ELR (cell line): ENCODE measurements around the gene FGD2.

Source experiments
- DNase-seq: peaks from one replicate; pipeline ENCODE4 v3.0.0-alpha.2; 2015; ENCODE audit warnings: low read depth

Gene FGD2

DNA sequence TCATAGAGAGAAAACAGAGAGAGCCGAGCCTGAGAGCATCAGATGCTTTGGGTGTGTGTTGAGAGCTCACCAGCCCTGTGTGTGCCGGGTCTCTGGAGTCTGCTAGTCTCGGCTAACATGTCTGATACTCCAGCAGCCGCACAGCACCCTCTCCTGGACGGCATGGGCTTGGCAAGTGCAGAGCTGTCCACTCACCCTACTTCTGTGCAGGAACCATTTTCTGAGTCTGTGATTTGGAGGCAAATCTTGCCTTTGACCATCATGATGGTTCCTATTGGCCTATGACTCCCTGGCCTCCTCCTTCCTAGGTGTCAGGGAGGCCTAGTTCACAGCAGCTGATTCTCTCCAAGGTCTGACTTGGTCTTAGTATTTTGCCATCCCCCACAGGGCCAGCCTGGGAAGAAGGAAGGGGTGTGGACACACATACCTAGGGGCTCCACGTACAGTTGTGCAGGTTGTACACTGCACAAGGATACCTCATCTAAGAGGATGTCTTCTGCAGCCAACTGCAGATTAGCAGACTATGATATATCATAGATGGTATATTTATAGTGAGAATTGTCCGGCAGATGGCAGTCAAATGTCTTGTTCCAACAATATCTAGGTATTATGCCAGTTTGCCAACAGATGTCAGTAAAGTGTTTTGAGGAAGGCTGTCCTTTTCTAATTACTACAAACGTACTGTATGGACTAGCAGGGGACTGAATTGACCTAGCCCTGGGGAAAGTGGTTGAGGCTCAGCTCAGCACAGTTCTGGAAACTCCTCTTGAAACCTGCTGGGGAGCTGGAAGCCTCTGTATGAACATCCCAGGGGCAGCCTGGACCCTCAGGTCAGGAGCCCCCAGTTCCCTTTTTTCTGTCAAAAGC lies 13.0 kb downstream of the FGD2 start:
- peak; percentile 90 for DNase-seq

DNA sequence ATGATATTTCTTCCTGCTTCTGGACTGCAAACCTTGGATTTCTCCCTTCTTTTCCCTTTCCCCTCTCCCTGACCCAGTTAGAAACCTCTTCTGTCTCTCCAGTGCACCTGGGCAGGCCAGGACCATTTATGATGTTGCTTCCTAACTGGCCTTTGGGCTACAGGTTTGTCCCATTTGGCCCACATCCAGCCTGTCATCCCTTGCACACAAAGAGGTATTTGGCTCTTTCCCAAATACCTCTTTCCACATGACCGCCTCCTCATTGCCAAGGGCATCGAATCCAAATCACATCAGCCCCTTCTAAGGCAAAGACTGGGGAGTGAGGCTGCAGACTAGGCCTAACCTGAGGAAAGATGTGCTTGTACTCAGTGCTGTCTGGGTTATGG lies 13.6 kb downstream of the FGD2 start:
- DNase-seq: peak; percentile 13

DNA sequence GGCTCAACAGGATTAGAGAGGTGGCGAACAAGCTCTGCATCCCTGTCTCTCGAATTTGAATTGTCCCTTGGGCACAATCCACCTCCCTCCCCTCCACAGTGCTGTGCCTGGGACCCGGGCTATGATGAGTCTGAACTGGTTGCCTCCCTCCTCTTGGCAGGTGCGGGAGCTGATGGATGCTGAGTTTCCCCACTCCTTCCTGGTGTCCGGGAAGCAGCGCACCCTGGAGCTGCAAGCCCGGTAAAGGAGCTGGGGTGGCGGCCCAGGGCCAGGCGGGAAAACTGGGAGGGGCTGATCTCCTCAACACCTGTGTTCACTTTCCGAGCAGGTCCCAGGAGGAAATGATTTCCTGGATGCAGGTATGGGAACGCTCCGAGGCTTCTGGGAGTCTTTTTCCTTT lies 14.9 kb downstream of the FGD2 start:
- no peak for DNase-seq

DNA sequence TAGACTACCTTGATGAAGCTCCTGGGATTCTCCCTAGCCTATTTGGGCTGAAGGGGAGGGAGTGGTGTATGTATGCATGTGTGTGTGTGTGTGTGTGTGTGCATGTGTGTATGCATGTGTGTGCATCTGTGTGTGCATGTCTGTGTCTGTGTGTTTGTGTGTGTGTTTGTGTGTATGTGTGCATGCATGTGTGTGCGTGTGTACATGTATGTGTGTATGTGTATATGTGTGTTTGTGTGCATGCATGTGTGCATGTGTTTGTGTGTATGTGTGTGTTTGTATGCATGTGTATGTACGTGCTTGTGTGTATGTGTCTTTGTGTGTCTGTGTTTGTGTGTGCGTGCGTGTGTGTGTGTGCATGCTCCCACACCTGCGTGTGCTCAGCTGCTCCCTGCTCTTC lies 15.4 kb downstream of the FGD2 start:
- no peak for DNase-seq

DNA sequence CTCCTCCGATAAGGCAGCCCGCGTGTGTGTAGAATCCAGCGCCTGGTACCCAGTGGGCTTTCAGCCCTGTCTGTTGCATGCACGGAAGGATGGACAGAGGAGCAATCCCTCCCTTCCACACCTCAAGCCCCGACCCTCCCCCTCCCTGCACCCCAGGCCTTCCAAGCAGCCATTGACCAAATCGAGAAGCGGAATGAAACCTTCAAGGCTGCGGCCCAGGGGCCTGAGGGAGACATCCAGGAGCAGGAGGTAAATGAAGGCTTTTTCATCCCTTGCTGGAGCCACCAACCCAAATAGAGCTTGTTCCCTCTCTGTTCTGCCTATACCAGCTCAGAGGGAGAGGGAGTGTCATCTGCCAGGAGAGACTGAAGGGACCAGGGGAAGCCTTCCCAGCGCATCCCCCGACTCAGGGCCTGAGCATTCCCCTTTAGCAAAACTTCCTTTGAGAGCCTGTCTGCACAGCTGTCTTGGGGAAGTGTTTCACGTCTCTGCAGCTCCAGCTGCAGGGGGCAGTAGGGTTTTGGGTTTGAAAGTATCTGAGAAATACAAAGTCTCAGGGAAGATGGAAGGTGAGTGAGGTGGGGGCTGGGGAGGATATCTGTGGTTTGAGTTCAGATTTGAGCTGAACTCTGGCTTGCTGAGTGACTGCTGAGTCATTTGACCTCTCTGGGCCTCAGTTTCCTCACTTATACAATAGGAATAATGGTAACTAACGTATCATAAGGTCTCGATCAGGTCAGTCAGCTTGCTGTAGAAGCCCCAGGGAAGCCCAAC lies 16.1 kb downstream of the FGD2 start:
- peak; percentile 61 for DNase-seq

DNA sequence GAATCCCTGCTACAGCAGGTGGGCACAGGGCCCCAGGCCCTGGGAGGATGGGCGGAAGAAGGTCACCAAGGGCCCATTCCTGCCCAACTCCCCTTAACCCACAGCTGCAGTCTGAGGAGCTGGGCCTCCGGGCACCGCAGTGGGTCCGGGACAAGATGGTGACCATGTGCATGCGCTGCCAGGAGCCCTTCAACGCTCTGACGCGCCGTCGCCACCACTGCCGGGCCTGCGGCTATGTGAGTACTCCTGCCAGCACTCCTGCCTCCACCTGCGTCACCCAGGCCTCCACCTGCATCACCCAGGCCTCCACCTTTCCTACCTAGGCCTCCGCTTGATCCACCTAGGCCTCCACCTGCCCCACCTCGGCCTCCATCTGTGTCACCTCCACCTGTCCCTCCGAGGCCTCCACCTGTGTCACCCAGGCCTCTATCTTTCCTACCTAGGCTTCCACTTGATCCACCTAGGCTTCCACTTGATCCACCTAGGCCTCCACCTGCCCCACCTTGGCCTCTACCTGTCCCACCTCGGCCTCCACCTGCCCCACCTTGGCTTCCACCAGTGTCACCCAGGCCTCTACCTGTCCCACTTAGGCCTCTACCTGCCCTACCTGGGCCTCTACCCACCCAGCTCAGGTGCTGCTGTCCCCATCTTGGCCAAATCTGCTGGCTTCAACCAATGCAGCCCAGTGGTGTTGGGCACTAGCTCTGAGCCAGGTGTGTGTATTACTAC lies 16.8 kb downstream of the FGD2 start:
- no peak for DNase-seq

DNA sequence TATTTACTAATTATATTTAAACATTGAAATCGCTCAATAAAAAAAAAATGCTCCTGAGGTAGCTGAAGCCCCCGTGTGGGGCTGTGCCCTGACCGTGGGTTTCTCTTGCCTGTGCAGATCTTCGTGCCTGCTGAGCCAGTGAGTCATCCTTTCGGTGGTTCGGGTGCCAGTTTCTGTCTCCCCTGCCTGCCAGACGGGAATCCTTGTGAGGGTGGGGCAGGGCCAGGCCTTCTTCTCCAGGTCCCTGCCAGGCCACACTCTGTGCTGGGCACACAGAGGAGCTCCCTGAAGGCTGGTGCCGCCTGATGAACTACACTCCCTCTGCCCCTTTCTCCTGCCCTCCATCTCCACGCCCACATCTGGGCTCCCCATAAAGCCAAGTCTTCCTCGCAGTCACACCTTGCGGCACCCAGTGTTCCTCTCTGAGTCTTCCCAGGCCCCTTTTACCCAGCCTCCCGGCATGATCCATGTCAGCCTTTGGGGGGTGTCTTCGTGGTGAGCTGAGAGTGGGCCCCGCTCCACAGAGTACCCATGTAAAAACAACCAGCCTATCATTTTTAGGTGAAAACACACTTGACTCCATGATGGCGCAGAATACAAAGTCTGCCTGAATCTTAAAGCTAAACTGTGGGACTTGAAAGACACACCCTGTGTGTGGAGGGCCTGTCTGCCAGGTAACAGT lies 19.3 kb downstream of the FGD2 start:
- DNase-seq: peak; percentile 52

DNA sequence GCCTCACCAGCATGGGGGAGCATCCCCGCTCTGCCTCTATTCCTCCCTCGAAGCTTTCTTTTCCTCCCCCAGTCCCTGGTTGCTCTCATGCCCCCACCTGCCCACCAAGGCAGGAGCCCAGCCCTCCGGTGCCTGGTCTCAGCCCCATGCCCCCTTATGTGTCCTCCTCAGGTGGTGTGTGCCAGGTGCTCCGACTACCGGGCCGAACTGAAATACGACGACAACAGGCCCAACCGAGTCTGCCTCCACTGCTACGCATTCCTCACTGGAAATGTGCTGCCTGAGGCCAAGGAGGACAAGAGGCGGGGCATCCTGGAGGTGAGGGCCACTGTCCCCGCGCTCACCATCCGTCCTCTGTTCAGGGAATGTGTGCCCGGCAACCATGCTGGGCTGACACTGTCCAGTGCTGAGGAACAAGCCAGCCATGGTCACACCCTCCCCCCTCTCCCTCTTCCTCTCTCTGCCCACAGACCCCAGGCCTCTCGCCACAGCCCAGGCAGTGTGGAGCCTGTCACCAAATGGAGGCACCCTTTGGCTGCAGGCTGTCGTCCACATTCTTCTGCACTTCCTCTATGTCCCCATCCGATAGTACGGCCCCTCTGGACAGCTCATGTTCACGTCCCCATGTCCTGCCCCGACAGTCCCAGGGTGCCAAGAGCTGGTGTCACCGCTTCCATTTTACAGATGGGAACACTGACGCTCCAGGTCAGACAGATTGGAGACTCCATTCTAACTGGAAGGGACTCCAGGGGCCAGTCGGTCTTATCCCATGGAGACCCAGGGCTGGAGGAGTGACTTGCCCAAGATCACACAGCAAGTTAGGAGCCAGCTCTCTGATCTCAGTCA lies 20.4 kb downstream of the FGD2 start:
- no peak for DNase-seq

DNA sequence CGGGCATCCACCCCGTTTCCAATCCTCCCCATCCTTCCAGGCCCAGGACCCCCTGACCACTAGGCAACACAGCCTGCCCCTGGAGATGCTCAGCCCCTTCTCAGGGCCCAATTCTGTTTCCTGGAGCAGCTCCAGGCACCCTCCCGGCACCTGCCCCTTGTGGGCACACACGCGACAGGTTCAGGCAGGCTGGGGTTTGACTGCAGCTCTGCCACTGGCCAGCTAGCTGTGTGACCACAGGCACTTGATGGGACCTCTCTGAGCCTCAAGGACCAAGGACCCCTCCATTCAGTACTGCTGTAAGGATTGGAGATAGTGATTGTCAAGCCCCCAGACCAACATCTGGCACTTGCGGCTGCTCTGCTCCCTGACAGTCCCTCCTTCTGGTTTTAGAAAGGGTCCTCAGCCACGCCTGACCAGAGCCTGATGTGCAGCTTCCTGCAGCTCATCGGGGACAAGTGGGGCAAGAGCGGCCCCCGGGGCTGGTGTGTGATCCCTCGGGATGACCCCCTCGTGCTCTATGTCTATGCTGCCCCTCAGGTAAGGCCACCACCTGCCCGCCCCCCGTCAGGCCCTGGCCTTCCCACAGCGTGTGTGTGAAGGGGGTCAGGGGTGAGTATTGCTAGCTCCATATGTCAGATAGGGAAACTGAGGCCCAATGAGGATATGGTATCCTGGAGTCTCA lies 21.7 kb downstream of the FGD2 start:
- DNase-seq: no peak

DNA sequence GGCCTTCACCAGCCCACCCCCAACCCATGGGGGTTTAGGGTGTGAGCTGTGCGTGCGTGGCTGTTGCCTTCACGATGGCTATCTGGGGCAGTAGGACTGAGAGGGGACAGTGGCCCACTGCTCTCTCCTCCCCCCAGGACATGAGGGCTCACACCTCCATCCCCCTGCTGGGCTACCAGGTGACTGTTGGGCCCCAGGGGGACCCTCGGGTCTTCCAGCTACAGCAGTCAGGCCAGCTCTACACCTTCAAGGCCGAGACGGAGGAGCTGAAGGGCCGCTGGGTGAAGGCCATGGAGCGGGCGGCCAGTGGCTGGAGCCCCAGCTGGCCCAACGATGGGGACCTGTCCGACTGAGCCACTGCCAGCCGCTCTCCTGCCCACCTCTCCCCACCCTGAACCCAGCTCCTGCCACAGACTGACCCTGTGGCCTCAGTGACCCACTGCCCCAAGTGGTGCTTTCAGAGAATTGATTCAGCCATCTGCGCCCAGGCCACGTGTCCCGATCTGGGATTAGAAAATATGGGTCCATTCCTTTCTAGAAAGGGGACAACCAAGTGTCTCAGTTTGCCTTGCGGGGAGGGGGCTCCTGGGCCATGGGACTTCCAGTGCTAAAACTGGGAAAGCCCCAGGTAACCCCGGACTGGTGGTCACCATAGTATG lies 22.5 kb downstream of the FGD2 start:
- DNase-seq: no peak

DNA sequence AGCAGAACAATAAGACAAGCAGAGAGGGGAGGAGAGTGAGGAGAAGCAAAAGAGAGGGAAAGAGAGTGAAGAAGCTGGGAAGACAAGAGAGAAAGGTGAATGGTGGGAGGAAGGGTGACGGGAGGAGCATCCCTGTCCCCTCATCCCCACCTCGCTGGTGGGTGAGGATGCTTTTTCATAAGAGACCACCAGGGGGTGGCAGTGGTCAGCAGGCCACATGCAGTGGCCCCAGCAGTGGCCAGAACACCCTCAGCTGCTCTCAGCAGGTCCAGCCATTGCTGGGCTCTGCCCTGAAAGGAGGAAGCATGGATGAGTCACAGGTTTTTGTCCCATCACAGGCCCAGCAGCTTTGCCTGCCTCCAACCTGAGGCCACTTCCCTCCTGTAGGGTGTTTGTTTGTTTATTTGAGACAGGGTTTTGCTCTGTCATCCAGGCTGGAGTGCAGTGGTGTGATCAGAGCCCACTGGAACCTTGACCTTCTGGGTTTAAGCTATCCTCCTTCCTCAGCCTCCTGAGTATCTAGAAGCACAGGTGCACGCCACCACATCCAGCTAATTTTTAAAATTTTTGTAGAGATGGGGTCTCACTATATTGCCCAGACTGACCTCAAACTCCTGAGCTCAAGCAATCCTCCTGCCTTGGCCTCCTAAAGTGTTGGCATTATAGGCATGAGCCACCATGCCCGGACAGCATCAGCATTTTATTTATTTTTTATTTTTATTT lies 24.0 kb downstream of the FGD2 start:
- peak; percentile 88 for DNase-seq

DNA sequence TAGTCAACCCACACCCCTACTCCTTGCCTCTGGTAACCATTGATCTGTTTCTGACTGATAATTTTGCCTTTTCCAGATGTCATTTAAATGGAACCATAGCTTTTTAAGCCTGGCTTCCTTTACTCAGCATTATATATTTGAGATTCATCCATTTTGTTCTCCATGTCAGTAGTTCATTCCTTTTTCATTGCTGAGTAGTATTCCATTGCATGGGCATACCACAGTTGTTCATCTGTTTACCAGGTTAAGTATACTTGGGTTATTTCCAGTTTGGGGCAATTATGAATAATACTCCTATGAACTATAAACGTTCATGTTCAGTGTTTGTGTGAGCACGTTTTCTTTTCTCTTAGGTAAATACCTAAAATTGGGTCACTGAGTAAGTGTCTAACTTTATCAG lies 25.1 kb downstream of the FGD2 start:
- no peak for DNase-seq

DNA sequence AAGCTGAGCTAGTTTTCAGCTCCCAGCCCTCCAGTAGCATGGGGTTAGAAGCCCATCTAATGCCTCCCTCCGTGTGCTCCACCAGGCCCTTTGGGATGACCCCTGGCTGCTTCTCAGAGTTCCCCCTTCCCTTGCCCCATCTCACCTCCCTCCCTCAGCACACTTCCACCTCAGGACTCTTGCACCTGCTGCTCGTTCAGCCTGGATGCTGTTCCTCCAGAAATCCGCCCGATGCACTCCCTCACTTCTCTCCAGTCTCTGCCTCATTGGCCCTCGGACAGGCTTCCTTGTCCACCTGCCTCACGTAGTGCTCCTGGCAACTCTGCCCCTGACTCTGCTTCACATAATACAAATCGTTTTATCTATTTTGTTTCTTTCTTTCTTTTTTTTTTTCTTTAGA lies 26.8 kb downstream of the FGD2 start:
- no peak for DNase-seq

DNA sequence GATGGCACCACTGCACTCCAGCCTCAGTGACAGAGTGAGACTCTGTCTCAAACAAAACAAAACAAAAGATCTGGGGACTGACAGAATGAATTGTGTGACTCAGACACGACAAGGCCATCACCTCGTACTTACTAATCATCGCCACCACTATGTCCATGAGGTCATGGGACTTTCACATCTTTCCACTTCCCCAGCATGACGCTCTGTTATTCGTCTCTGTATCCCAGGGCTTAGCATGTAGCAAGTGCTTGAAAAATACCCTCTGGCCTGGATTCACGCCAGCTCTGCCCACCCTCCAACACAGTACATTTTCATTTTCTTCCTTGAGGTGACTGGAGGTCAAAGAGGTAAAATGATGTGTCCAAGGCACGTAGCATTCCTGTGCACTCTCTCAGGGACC lies 27.8 kb downstream of the FGD2 start:
- DNase-seq: peak; percentile 47

DNA sequence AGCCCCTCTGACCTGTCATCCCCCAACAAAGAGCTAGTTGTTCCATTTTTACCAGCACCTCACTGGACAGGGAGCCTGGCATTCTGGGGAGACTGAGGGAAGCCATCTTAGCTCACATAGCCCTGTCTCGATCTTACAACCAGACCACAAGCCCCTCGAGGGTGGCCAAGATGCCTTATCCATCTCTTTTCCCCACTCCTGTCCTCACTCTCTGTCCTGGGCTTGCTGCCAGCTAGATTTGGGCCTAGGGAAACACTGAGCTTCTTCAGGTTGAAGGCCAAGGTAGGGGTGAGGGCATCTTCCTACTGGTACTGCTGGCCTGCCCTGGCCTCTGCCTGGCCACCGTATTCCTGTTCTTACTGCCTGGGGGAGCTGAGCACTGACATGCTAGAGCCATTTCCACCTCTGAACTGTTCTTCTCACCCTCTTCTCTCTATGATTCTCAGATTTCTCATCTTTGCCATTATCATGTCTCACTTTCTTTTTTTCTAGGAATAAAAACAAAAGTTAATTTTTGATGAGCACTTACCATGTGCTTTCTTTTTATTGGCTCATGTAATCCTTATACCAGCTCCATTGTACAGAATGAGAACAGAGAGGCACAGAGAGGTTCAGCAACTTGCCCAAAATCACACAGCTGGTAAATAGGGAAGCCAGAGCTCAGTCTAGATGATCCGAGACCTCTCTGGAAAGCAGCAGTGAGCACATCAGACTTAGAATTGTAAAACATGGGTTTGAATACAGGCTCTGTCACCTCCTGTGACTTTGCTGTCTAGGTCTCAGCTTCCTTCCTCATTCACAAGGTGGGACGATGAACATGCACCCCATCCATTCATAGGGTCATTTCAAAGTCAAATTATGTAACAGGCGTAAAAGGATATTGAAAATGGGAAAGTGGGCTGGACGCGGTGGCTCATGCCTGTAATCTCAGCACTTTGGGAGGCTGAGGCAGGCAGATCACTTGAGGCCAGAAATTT lies 28.7 kb downstream of the FGD2 start:
- no peak for DNase-seq

DNA sequence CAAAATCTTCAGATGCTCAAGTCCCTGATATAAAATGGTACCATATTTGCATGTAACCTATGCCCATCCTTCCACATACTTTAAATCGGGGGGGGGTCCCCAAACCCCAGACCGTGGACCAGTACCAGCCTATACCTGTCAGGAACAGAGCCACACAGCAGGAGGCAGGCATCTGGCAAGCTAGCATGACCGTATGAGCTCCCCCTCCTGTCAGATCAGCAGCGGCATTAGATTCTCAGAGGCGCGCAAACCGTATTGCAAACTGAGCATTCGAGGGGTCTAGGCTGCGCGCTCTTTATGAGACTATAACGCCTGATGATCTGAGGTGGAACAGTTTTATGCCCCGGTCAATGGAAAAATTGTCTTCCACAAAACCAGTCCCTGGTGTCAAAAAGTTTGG lies 30.7 kb downstream of the FGD2 start:
- no peak for DNase-seq

DNA sequence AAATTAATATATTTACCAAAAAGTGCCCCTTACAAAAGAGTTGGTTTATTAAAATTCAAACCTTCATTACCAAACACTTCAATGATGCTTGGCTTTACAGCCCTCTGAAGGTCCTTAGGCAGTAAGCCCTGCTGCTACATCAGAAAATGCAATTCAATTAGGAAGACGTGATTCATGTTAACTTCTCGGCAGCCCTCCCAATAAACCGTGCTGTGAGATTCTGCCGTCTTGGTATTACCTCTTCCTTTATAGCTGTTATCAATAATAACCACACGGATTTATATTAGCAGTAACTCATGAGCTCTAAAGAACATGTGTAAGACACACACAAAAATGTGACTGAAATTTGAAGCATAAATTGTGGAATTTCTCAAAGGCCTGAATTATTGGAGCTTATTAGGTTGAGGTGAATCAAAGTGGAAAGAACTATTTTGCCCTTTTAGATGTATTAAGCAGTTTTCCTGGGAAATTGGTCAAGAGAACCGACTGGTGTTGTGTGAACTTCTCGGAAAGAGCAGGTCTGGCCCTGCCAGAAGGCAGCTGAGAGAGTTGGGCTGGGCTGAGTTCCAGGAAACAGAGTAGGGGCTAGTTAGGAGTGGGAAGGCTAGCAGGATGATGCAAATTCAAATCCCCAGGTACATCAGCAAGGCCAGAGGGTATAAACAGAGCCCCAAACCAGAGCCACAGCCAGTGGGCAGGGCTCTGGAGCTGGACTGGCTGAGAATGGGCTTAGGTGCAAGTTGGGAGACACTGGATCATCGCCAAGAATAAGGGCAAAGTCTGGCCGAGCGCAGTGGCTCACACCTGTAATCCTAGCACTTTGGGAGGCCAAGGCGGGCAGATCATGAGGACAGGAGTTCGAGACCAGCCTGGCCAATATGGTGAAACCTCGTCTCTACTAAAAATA lies 33.1 kb downstream of the FGD2 start:
- DNase-seq: no peak
